Neural cell (in vitro differentiated cells): ENCODE data around the gene CCNY. TPM values are rescaled to one million over a fixed set of nuclear protein-coding genes. Genes with fewer than 3 reads are reported as not detected.

Source experiments
- H2AFZ ChIP-seq: fragments of 200-600, 300-800 bp; sonication (generic), shearing (Covaris generic); 2 replicates; pipeline ENCODE4 v1.6.0; 2014; ENCODE audit warnings: low read depth, mild to moderate bottlenecking, antibody characterized with exemption, low read length, moderate library complexity
- H3F3A ChIP-seq: fragments of 200-600 bp; shearing (Covaris generic); 2 replicates; pipeline ENCODE4 v1.6.1; 2016; ENCODE audit warnings: mild to moderate bottlenecking, moderate library complexity, mixed read lengths, antibody characterized with exemption, low read length; ENCODE audit not compliant: insufficient read depth, poor library complexity, severe bottlenecking
- H3K27ac ChIP-seq: fragments of 200-600, 300-800 bp; sonication (generic), shearing (Covaris generic); 2 replicates; pipeline ENCODE4 v1.5.1; 2014; ENCODE audit warnings: mild to moderate bottlenecking, low read length, moderate library complexity
- H3K27me3 ChIP-seq: fragments of 300-800, 200-600 bp; sonication (generic), shearing (Covaris generic); 2 replicates; pipeline ENCODE4 v1.6.0; 2014; ENCODE audit warnings: mild to moderate bottlenecking, low read depth, low read length, moderate library complexity; ENCODE audit not compliant: insufficient read depth
- H3K36me3 ChIP-seq: fragments of 300-800, 200-600 bp; sonication (generic), shearing (Covaris generic); 2 replicates; pipeline ENCODE4 v1.5.1; 2014; ENCODE audit warnings: mild to moderate bottlenecking, antibody characterized with exemption, low read length, moderate library complexity; ENCODE audit not compliant: insufficient read depth
- H3K4me2 ChIP-seq: fragments of 300-800, 200-600 bp; sonication (generic), shearing (Covaris generic); 2 replicates; pipeline ENCODE4 v1.6.0; 2014; ENCODE audit warnings: mild to moderate bottlenecking, low read length
- H3K4me3 ChIP-seq: fragments of 300-800, 200-600 bp; sonication (generic), shearing (Covaris generic); 2 replicates; pipeline ENCODE4 v1.5.1; 2014; ENCODE audit warnings: mild to moderate bottlenecking, low read length, moderate library complexity
- H3K79me2 ChIP-seq: fragments of 200-600 bp; shearing (Covaris generic); replicated peaks from 2 replicates; pipeline ENCODE4 v1.6.0; 2014; ENCODE audit warnings: mild to moderate bottlenecking, low read length, moderate library complexity; ENCODE audit not compliant: insufficient read depth
- H3K9ac ChIP-seq: fragments of 300-800, 200-600 bp; sonication (generic), shearing (Covaris generic); 2 replicates; pipeline ENCODE4 v1.6.1; 2016; ENCODE audit warnings: mild to moderate bottlenecking, low read length, mixed read lengths
- H3K9me2 ChIP-seq: fragments of 200-600 bp; shearing (Covaris generic); 2 replicates; pipeline ENCODE4 v1.6.1; 2016; ENCODE audit warnings: mild to moderate bottlenecking, low read length, mixed read lengths; ENCODE audit not compliant: insufficient read depth
- H3K9me3 ChIP-seq: fragments of 200-600, 300-800 bp; sonication (generic), shearing (Covaris generic); 2 replicates; pipeline ENCODE4 v1.6.1; 2016; ENCODE audit warnings: mild to moderate bottlenecking, mixed run types, low read length, moderate library complexity, mixed read lengths
- H4K20me1 ChIP-seq: fragments of 200-600 bp; shearing (Covaris generic); 2 replicates; pipeline ENCODE4 v1.6.1; 2016; ENCODE audit warnings: mild to moderate bottlenecking, mixed run types; ENCODE audit not compliant: insufficient read depth
- EP300 ChIP-seq: fragments of 450-650 bp; conservative IDR thresholded peaks from 2 replicates; pipeline ENCODE4 v1.6.1; 2014; ENCODE audit warnings: antibody characterized with exemption, mild to moderate bottlenecking, moderate library complexity; ENCODE audit not compliant: poor library complexity, severe bottlenecking
- EZH2 ChIP-seq: fragments of 200-600, 300-800 bp; shearing (Covaris generic), sonication (generic); IDR thresholded peaks from 2 replicates; pipeline ENCODE4 v1.6.1; 2014; ENCODE audit warnings: antibody characterized with exemption, low read length, borderline replicate concordance, mild to moderate bottlenecking; ENCODE audit not compliant: insufficient read depth, poor library complexity, severe bottlenecking
- MXI1 ChIP-seq: fragments of 450-650 bp; conservative IDR thresholded peaks from 2 replicates; pipeline ENCODE4 v1.6.1; 2014; ENCODE audit warnings: antibody characterized with exemption, mild to moderate bottlenecking; ENCODE audit not compliant: poor library complexity, severe bottlenecking
- POLR2AphosphoS5 ChIP-seq: IDR thresholded peaks from 2 replicates; pipeline ENCODE4 v1.6.1; 2012
- RAD21 ChIP-seq: fragments of 450-650 bp; conservative IDR thresholded peaks from 2 replicates; pipeline ENCODE4 v1.6.1; 2014; ENCODE audit warnings: antibody characterized with exemption, mild to moderate bottlenecking, moderate library complexity
- SMC3 ChIP-seq: fragments of 450-650 bp; conservative IDR thresholded peaks from 2 replicates; pipeline ENCODE4 v1.6.1; 2014; ENCODE audit warnings: antibody characterized with exemption, mild to moderate bottlenecking, moderate library complexity; ENCODE audit not compliant: poor library complexity
- TAF1 ChIP-seq: IDR thresholded peaks from 2 replicates; pipeline ENCODE4 v1.6.1; 2012; ENCODE audit warnings: low read depth
- polyA plus RNA-seq: library from polyadenylated mRNA; depleted of rRNA; stranded (reverse); fragments of >200 nt; gene quantifications from 2 replicates; pipeline ENCODE4 v1.2.3, GENCODE V29; 2014
- TF ChIP-seq, protein P1 (sequence below): fragments of 450-650 bp; IDR thresholded peaks from 2 replicates; pipeline ENCODE4 v1.5.1; 2014; ENCODE audit warnings: antibody characterized with exemption, mild to moderate bottlenecking, moderate library complexity; ENCODE audit not compliant: poor library complexity, severe bottlenecking
- TF ChIP-seq, protein P2 (sequence below): IDR thresholded peaks from 2 replicates; pipeline ENCODE4 v1.6.1; 2012; ENCODE audit warnings: borderline replicate concordance

Gene CCNY
- polyA plus RNA-seq, 1 donor from 2014 or later: 36.4 TPM

DNA sequence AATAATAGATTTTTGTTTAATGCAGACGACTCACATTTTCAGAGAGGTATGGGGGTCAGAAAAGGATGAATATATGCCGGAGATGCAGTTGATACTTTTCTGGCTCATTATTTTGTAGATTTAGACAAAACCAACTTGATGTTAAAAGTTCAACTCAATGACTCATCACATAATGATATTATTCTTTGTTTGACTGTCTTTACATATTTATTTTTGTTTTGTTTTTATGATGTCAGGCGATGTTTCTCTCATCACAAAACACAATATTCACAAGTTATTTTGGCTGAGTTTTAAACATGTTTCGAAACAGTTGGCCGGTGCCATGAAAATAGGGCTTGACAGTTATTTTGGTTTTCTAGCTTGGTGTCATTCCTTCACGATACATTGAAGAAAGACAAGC is 270.1 kb downstream of the CCNY start:
- TF ChIP-seq RAD21: no peak
- TF ChIP-seq TAF1: no peak
- no peak for TF ChIP-seq POLR2AphosphoS5
- TF ChIP-seq EP300: no peak
- Histone ChIP-seq H3K9me2 (no peaks in the 10 kb centered on the region), H2AFZ (no peak overlapping the region), H3K79me2 (no peaks in the 10 kb centered on the region), H3K4me2 (no peak overlapping the region), H3K27me3 (no peaks in the 10 kb centered on the region), H3K4me3 (no peak overlapping the region), H4K20me1 (no peaks in the 10 kb centered on the region), H3K9ac (no peak overlapping the region), H3F3A (no peaks in the 10 kb centered on the region), H3K27ac (no peak overlapping the region), H3K9me3 (no peaks in the 10 kb centered on the region), H3K36me3 (no peaks in the 10 kb centered on the region)

DNA sequence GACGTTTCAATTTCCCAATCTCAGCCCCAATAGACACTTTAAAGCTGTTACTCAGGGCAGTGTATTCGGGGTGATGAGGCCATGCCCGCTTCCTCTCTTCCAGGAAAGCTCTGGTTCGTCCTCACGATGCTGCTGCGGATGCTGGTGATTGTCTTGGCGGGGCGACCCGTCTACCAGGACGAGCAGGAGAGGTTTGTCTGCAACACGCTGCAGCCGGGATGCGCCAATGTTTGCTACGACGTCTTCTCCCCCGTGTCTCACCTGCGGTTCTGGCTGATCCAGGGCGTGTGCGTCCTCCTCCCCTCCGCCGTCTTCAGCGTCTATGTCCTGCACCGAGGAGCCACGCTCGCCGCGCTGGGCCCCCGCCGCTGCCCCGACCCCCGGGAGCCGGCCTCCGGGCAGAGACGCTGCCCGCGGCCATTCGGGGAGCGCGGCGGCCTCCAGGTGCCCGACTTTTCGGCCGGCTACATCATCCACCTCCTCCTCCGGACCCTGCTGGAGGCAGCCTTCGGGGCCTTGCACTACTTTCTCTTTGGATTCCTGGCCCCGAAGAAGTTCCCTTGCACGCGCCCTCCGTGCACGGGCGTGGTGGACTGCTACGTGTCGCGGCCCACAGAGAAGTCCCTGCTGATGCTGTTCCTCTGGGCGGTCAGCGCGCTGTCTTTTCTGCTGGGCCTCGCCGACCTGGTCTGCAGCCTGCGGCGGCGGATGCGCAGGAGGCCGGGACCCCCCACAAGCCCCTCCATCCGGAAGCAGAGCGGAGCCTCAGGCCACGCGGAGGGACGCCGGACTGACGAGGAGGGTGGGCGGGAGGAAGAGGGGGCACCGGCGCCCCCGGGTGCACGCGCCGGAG is 271.4 kb downstream of the CCNY start:
- Histone ChIP-seq H3K9ac (no peak overlapping the region), H3K79me2 (no peaks in the 10 kb centered on the region), H3K9me2 (no peaks in the 10 kb centered on the region), H3K4me3 (no peak overlapping the region), H2AFZ (no peak overlapping the region), H3K36me3 (no peaks in the 10 kb centered on the region), H3K4me2 (no peak overlapping the region), H3K27me3 (no peaks in the 10 kb centered on the region), H3K27ac (no peak overlapping the region), H3K9me3 (no peaks in the 10 kb centered on the region), H3F3A (no peaks in the 10 kb centered on the region), H4K20me1 (no peaks in the 10 kb centered on the region)
- TF ChIP-seq POLR2AphosphoS5 (no peak), MXI1 (no peak), SMC3 (no peak), EP300 (no peak), TAF1 (no peak), EZH2 (no peak), RAD21 (no peak)
- TF ChIP-seq, protein P1, sequence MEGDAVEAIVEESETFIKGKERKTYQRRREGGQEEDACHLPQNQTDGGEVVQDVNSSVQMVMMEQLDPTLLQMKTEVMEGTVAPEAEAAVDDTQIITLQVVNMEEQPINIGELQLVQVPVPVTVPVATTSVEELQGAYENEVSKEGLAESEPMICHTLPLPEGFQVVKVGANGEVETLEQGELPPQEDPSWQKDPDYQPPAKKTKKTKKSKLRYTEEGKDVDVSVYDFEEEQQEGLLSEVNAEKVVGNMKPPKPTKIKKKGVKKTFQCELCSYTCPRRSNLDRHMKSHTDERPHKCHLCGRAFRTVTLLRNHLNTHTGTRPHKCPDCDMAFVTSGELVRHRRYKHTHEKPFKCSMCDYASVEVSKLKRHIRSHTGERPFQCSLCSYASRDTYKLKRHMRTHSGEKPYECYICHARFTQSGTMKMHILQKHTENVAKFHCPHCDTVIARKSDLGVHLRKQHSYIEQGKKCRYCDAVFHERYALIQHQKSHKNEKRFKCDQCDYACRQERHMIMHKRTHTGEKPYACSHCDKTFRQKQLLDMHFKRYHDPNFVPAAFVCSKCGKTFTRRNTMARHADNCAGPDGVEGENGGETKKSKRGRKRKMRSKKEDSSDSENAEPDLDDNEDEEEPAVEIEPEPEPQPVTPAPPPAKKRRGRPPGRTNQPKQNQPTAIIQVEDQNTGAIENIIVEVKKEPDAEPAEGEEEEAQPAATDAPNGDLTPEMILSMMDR: no peak
- TF ChIP-seq, protein P2, sequence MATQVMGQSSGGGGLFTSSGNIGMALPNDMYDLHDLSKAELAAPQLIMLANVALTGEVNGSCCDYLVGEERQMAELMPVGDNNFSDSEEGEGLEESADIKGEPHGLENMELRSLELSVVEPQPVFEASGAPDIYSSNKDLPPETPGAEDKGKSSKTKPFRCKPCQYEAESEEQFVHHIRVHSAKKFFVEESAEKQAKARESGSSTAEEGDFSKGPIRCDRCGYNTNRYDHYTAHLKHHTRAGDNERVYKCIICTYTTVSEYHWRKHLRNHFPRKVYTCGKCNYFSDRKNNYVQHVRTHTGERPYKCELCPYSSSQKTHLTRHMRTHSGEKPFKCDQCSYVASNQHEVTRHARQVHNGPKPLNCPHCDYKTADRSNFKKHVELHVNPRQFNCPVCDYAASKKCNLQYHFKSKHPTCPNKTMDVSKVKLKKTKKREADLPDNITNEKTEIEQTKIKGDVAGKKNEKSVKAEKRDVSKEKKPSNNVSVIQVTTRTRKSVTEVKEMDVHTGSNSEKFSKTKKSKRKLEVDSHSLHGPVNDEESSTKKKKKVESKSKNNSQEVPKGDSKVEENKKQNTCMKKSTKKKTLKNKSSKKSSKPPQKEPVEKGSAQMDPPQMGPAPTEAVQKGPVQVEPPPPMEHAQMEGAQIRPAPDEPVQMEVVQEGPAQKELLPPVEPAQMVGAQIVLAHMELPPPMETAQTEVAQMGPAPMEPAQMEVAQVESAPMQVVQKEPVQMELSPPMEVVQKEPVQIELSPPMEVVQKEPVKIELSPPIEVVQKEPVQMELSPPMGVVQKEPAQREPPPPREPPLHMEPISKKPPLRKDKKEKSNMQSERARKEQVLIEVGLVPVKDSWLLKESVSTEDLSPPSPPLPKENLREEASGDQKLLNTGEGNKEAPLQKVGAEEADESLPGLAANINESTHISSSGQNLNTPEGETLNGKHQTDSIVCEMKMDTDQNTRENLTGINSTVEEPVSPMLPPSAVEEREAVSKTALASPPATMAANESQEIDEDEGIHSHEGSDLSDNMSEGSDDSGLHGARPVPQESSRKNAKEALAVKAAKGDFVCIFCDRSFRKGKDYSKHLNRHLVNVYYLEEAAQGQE: no peak
